IPS-18a (cell line): ENCODE data around the gene CUX1.
"Not testable (repeated sequence)": the region's sequence is repeated elsewhere in the genome, so short reads cannot be mapped to it uniquely, and the experiment has no call there.

Experiments used
- H3K27ac ChIP-seq: one replicate; pipeline ENCODE4 v1.5.1; 2013; ENCODE audit warnings: low read length
- H3K27me3 ChIP-seq: one replicate; pipeline ENCODE4 v1.6.1; 2013; ENCODE audit warnings: mild to moderate bottlenecking, low read length; ENCODE audit not compliant: control insufficient read depth, insufficient read depth
- H3K36me3 ChIP-seq: one replicate; pipeline ENCODE4 v1.6.1; 2013; ENCODE audit warnings: low read depth, low read length; ENCODE audit not compliant: control insufficient read depth
- H3K4me1 ChIP-seq: one replicate; pipeline ENCODE4 v1.6.1; 2013; ENCODE audit warnings: low read depth, low read length; ENCODE audit not compliant: control insufficient read depth
- H3K4me3 ChIP-seq: one replicate; pipeline ENCODE4 v1.5.1; 2013; ENCODE audit warnings: low read length
- H3K9ac ChIP-seq: one replicate; pipeline ENCODE4 v1.6.1; 2013; ENCODE audit warnings: mild to moderate bottlenecking, low read length, moderate library complexity
- H3K9me3 ChIP-seq: one replicate; pipeline ENCODE4 v1.6.1; 2013; ENCODE audit warnings: low read depth, low read length; ENCODE audit not compliant: control insufficient read depth

Gene CUX1

DNA sequence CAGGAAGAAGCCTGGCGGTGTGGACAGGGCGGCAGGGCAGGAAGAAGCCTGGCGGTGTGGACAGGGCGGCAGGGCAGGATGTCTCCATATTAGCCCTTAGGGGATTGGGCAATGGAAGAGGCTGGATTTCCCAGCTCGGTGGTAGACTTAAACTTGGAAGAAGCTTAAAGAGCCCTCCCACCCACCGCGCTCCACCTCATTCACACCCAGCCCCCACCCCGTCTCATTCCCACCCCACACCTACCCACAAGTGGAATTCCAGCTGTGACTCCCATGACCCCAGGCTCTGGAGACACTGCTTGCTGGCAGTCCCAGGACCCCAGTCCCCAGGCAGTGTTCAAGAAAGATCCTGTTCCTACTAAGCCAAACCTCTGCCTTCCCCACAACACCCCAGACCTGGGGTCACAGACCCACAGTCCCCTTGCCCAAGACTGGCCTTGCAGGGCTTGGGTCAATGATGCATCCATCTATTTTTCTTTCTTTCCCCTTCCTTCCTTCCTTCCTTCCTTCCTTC, 504.8 kb downstream of the CUX1 start:
- Histone ChIP-seq H3K4me3 (no peak overlapping the region), H3K27ac (no peak overlapping the region), H3K9ac (no peak overlapping the region)

DNA sequence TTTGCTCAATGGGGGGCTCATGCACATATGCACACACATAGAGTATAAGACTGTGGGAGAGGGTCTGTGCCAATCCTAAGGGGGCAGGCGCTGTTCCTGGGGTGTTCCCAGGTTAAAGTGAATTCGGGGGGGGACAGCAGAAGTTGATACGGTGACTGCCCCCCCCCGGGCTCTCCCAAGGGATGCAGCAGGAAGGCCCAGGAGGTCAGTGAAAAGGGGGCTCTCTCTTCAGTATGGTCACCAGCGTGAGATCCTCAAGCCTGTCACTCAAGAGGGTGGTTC, 506.4 kb downstream of the CUX1 start:
- Histone ChIP-seq H3K9ac (no peak overlapping the region), H3K9me3 (no peaks in the 10 kb centered on the region), H3K27me3 (no peaks in the 10 kb centered on the region), H3K4me1 (no peaks in the 10 kb centered on the region), H3K36me3 (no peaks in the 10 kb centered on the region), H3K4me3 (no peak overlapping the region), H3K27ac (no peak overlapping the region)

More for the DNA sequence above, 504.8 kb downstream of the CUX1 start:
- H3K9me3 ChIP-seq, result no peaks in the 10 kb centered on the region
- no peaks in the 10 kb centered on the region for H3K27me3 ChIP-seq
- H3K4me1 ChIP-seq, result peaks cover under 1% of the 10 kb centered on the region
- no peaks in the 10 kb centered on the region for H3K36me3 ChIP-seq

DNA sequence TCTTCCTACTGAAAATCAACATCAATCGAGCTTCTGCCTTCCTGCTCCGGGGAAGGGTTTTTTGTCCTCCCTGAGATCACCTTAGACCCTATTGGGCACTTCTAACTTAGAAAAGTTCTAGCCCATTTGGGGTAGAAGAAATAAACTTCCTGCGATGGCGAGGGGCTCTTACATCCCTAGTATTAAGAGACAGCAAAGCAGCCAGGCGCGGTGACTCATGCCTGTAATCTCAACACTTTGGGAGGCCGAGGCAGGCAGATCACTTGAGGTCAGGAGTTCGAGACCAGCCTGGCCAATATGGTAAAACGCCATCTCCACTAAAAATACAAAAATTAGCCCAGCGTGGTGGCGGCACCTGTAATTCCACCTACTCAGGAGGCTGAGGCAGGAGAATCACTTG, 507.7 kb downstream of the CUX1 start:
- not testable (repeated sequence) for H3K9me3 ChIP-seq, H3K9ac ChIP-seq, H3K36me3 ChIP-seq, H3K4me3 ChIP-seq, H3K4me1 ChIP-seq, H3K27me3 ChIP-seq, H3K27ac ChIP-seq

DNA sequence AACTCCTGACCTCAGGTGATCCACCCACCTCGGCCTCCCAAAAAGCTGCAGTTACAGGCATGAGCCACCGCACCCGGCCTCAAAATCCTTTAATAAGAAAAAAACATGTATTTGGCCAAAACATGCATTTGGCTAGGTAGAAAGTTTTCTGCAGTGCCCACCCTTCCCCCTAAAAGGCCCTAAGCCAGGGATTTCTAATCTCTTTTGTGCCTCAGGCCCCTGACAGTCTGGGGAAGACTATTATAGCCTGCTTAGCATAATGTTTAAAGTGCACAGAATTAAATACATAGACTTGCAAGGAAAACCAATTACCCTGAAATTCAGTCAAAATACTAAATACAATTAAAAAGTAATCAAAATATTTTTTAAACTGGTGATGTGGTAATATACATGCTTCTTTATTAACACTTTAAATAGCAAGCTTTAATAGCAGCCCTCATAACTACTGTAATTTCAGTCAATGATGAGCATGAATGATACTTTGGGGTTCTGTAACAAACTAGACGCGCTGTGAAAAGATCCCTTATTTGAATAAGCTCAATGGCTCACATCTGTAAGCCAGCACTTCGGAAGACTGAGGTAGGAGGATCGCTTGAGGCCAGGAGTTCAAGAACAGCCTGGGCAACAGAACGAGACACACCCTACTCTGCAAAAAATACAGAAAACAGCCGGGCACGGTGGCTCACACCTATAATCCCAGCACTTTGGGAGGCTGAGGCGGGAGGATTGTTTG, 508.9 kb downstream of the CUX1 start:
- H3K27me3 ChIP-seq, result no peaks in the 10 kb centered on the region
- no peaks in the 10 kb centered on the region for H3K36me3 ChIP-seq
- no peak overlapping the region for H3K9ac ChIP-seq
- H3K4me3 ChIP-seq, result no peak overlapping the region
- H3K27ac ChIP-seq, result no peak overlapping the region
- no peaks in the 10 kb centered on the region for H3K9me3 ChIP-seq
- H3K4me1 ChIP-seq, result no peaks in the 10 kb centered on the region

DNA sequence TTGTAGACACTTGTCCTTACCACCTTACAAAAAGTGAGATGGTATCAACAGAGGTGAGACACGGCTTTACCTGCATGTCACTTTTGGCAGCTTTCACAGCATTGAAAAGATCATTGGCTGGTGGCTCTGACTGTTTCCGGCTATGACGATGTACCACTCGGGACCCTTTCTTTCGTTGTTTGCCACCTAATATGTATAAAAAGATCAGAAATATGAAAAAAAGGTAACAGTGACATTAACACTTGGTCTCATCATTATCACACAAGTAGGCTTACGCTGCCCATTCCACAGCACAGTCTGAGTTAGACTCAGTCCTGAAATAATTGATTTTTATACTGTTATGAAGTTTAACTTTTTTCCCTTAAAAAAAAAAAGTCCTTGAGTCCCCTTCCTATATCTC, 509.8 kb downstream of the CUX1 start:
- not testable (repeated sequence) for H3K27ac ChIP-seq, H3K36me3 ChIP-seq, H3K9me3 ChIP-seq, H3K4me1 ChIP-seq, H3K9ac ChIP-seq, H3K4me3 ChIP-seq, H3K27me3 ChIP-seq

DNA sequence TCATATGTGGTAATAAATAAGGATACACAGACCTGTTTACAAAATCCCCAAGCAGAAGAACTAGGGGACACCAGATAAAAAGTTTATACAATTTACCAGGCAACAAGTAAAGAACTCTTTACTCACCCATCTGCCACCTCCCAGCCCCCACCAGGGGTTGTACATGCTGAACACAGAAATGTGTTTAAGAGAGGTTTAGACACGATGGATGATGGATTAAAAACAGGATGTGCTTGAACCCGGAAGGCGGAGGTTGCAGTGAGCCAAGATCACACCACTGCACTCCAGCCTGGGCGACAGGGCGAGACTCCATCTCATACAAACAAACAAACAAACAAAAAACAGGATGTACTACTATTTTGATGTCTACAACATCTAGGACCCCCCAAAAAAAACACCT, 511.4 kb downstream of the CUX1 start:
- H3K9ac ChIP-seq, H3K36me3 ChIP-seq, H3K4me3 ChIP-seq, H3K27ac ChIP-seq, H3K9me3 ChIP-seq, H3K27me3 ChIP-seq, H3K4me1 ChIP-seq: not testable (repeated sequence)

DNA sequence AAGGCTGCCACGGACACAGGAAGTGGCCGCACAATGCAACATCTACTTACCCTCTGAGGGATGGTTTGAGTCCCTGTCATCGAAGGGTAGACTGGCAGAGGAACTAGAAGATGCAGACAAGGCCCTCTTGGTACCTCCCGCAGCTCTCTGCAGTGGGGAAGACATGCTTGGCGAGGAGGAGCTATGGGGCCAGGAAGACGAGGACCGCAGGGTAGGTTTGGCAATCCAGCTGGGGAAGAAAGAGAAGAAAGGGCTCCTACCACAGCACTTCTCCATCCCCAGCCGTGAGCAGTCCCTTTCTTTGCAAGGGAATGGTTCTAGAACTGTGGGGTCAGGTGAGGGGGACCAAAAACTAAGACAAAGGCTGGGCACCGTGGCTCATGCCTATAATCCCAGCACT, 511.9 kb downstream of the CUX1 start:
- H3K36me3 ChIP-seq, H3K27ac ChIP-seq: not testable (repeated sequence)

DNA sequence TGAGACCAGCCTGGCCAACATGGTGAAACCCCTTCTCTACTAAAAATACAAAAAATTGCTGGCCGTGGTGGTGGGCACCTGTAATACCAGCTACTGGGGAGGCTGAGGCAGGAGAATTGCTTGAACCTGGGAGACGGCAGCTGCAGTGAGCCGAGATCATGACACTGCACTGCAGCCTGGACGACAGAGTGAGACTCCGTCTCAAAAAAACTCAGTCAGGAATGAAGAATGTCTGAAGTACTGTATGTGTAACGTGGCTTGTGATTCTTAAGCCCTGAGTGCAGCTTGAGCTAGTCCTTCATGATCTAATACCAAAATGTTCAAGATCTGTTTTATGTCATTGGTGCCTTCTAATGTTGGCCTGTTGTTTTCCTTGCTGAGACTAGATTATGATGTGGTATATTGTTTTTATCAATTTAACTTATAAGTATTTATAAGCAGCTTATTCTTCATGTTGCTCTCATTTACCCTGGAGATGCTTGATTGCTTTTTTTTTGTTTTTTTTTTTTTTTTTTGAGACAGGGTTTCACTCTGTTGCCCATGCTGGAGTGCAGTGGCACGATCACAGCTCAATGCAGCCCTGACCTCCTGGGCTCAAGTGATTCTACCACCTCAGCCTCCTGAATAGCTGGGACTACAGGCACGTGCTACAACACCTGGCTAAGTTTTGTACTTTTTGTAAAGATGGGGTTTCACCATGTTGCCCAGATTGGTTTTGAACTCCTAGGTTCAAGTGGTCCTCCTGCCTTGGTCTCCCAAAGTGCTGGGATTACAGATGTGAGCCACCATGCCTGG, 513.4 kb downstream of the CUX1 start:
- H3K36me3 ChIP-seq, H3K27ac ChIP-seq, H3K9ac ChIP-seq, H3K27me3 ChIP-seq, H3K4me1 ChIP-seq, H3K9me3 ChIP-seq, H3K4me3 ChIP-seq: not testable (repeated sequence)

More for the DNA sequence above, 511.9 kb downstream of the CUX1 start:
- H3K4me1 ChIP-seq, H3K4me3 ChIP-seq, H3K27me3 ChIP-seq, H3K9me3 ChIP-seq, H3K9ac ChIP-seq: not testable (repeated sequence)
